GM21381 (cell line): Measurements from ENCODE around the gene CASZ1.

Source experiments
- ATAC-seq: cut with Tn5 transposase; IDR thresholded peaks from one replicate; pipeline ENCODE4 v1.9.1; 2021; ENCODE audit warnings: mild to moderate bottlenecking, moderate library complexity; ENCODE audit not compliant: unreplicated experiment

Gene CASZ1

GRCh38 chr1:10662090-10662688 is 134.3 kb downstream of the CASZ1 start:
- ATAC-seq = no peak

- ATAC-seq = no peak
Measured at GRCh38 chr1:10661453-10661852, 135.0 kb downstream of the CASZ1 start.

DNA sequence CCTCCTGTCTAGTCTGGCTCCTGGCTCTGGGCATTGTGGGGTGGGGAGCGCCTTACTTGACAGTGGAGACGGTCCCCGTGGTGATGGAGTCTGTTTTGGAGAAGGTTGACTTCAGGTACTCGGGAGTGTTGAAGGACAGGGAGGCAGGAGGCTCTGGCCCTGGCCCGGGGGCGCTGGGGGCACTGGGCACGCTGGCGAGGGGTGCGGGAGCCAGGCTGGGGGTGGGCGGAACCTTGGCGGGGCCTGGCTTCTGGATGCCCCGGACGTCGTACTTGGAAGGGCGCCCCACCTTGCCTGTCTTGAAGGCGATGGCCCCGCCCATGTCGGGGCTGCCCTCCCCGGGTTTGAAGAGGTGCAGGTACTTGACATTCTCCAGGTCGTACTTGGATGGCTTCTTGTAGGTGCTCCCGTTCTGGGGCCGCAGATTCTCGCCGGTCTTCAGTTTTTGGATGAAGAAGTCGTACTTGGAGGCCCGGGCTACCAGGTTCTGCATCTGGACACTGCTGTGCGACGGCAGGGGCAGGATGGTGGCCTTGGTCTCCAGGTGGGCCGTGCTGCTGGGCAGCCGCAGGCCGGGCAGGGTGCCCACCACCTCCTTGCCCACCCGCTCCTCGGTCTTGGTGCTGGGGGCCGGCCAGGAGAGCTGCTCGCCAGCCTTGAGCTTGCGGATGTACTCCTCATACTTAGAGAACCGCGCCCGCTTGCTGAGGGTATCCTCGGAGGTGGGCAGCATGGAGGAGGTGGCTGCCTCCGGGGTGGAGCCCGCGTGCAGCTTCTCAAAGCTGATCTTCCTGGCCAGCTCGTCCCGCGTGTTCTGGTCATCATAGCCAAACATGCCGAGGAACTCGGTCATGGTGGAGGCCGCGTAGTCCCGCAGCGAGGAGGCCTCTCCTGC is 136.6 kb downstream of the CASZ1 start:
- ATAC-seq = no peak

GRCh38 chr1:10659218-10659617 is 137.2 kb downstream of the CASZ1 start:
- ATAC-seq = no peak

- ATAC-seq = no peak
Measured at GRCh38 chr1:10658396-10659066, 137.9 kb downstream of the CASZ1 start.

DNA sequence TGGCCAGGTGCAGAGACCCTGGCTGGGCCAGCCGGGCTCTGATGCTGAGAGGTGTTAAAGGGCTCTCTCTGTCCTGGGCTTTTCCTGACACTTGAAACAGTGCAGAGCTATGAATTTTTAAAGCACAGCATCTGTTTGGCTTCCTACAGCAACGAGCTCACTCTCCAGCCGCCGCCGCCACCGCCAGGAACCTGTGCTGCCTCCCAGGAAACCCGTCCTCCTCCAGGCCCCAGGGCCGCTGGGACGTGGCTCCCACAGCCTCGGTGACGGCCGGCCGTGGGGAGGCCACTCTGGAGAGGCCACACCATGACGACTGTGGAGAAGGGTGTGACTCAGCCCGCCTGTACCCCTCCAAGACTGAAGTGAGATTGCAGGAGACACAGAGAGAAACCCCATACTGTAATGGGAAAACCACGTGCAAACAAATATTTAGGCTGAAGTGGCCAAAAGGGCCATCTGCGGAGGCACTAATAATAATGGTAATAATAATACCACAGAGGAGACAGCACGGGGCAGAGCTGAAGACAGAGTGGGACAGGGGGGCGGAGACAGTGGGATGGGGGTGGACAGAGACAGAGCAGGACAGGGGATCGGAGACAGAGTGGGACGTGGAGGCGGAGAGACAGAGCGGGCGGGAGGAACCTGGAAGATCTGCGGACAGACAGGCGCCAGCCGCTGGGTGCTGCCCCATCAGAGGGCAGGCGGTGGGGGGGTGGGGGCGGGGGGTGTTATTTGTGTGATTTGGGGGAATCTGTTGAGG is 139.2 kb downstream of the CASZ1 start:
- no peak for ATAC-seq

- ATAC-seq = no peak
Measured at GRCh38 chr1:10656431-10656830, 140.0 kb downstream of the CASZ1 start.

- ATAC-seq = no peak
Measured at GRCh38 chr1:10655002-10655401, 141.4 kb downstream of the CASZ1 start.

DNA sequence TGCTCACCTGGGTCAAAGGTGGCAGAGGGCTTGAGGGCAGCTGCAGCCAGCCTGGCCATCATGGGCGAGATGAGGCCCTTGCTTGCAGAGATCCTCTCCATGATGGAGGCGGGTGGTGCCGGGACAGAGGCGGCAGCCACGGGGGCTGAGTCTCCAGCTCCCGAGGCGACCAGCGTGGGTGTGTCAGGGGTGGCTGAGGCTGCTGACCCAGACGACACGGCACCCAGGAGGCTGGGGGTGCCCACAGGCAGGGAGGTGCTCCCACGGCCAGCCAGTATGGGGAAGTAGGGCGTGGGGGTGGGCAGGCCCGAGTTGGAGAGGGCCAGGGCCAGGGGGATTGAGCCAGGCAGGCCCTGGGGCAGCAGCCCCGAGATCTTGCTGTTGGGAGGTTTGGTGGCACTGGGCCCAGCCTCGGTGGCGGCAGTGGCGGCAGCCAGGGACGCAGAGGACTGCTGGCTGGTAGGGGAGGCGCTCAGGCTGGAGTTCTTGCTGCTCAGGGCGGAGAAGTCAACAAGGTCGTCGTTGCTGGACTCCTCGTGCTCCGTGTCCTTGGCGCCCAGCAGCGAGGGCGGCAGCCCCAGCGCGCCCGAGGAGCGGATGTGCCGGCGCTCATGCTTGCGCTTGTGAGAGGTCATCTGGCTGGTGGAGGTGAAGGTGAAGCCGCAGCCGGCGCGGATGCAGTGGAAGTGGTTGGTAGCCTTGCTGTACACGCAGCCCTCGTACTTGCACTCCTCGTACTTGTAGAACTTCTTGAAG is 142.9 kb downstream of the CASZ1 start:
- ATAC-seq = no peak

- ATAC-seq = no peak
Measured at GRCh38 chr1:10652626-10653025, 143.8 kb downstream of the CASZ1 start.

GRCh38 chr1:10651793-10652192 is 144.7 kb downstream of the CASZ1 start:
- no peak for ATAC-seq

DNA sequence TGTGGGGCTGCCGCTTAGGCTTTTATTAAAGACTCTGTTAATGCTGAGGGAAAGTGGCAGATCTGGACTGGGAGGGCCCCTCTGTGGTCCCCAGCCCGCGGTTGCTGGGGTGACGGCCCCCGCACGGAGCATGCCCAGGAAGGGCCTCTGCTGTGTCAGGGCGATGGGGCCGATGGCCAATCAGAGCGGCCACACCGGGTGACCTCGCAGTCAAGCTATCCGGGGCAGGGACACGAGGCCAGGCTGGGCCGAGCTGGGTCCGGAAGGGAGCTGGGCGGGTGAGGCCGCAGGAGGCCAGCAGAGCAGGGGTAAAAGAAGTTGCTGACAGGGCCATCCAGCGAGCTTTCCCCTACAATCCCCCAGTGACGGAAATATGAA is 145.1 kb downstream of the CASZ1 start:
- no peak for ATAC-seq

- no peak for ATAC-seq
Measured at GRCh38 chr1:10650556-10651388, 145.7 kb downstream of the CASZ1 start.

DNA sequence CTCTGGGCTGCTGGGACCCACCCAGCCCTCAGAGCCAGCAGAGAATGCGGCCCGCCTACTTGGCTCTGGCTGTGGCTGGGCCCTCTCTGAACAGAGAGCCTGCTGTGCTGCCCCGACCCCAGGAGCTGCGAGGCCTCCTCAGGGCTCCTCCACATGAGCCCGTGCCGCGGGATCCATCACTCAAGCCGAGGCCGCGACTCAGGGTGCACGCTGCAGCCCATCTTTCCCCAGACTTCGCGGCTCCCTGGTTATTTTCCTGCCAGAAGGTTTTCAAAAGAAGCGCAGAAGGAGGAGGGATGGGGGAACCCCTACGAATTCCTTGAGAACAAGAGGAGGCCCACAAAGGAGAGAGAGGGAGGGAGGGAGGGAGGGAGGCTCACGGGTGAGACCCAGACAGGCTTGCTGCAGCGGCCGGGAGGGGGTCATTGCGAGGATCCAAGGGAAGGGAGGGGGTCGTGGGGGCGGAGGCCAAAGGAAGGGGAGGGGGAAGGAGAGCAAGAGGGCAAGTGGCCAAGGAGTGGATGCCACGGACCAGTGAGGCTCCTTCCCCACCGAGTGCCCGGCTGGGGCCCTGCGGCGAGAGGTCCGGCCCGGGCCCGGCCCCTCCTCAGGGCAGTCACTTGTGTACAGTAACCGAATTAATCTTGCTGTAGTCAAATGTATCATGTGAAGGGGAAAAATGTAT is 146.8 kb downstream of the CASZ1 start:
- ATAC-seq = no peak

GRCh38 chr1:10648689-10649516 is 147.5 kb downstream of the CASZ1 start:
- ATAC-seq = no peak

DNA sequence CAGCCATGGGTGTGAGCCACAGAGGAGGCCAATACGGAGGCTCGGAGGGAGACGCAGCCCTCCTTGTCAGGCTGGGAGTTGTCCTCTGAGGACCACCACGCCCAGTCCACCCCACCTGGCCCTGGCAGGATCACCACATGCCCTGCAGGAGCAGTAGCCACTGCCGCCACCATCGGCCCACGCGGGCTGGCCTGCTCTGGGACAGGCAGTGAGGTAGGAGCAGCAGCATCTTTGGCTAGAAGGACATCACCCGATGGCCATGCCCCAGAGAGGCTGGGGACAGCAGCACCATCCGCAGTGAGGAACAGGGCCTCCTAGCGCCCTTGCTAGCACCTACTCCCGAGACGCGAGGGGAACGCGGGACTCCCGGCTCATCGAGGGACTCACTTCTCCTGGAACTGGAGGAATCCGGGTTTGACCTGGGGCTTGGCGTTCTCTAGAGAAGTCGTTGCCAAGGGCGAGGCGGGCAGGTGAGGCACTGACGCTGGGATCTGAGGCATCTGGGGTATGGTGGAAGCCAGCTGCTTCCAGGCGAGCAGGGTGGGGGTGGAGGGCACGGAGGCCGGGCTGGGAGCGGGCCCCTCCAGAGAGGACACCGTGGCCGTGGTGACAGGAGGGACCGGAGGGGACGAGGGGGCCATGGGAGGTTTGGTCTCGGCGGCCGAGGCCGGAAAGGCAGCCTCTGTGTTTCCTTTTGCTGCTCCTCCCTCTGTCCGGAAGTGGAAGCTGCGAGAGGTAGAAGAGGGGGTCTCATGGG is 148.9 kb downstream of the CASZ1 start:
- no peak for ATAC-seq

DNA sequence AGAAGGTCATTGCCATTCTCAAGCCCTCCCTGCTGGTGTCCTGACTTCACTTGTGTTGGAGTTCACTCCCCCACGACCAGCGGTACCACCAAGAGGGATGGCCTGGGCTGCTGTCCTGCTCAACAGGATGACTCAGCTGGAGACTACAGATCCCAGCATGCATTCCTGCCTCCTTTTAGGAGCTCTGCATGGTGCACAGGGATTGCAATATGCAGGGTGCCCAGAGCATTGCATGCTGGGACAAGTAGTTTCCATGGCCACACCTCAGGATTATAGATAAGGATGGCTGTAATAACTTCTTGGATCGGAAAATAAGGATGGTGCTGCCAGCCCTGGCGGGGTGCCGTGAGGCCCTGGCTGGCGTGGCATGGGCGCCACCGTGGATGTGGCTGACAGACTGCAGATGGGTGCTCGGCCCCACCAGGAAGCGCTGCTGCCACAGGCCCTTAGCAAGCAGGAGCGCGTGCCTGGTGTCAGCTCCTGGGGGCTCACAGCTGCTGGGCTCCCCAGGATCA is 150.0 kb downstream of the CASZ1 start:
- no peak for ATAC-seq
